ENCODE results near the gene ATG10. TPM values are rescaled to one million over a fixed set of nuclear protein-coding genes. Genes with fewer than 3 reads are reported as not detected.

ATG10 gene
- total and polyA plus RNA-seq, 9 donors = 2.6 to 7.8 (median 4.6) TPM

- no peaks in the 10 kb centered on the region for H3K4me1 ChIP-seq (ENCODE audit: insufficient read depth)
Observed at GRCh38 chr5:82091617-82092016, 119.8 kb downstream of the ATG10 start.

GRCh38 chr5:82095536-82095935, 123.7 kb downstream of the ATG10 start:
- 92 to 98% (median 93%) methylated on average over 2 of the region's 2 CpGs for WGBS, 3 donors
- H3K4me1 ChIP-seq (ENCODE audit: insufficient read depth) = no peaks in the 10 kb centered on the region
- intact Hi-C loops (cut with DNase I) = no loop called here
- no peaks in the 10 kb centered on the region for H3K36me3 ChIP-seq
- no peak for TF ChIP-seq CTCF (IDR thresholded peaks at IDR 0.05)
- TF ChIP-seq POLR2A (IDR thresholded peaks at IDR 0.05) = no peak
- TF ChIP-seq EP300 (IDR thresholded peaks at IDR 0.05) = no peak
- peaks cover 0 to 2% of the 10 kb centered on the region in 2 donors for H3K9me3 ChIP-seq
- H3K4me3 ChIP-seq = no peak overlapping the region
- DNase-seq = no peak
- no peaks in the 10 kb centered on the region for H3K27me3 ChIP-seq
- H3K27ac ChIP-seq = no peak overlapping the region

More at GRCh38 chr5:82091617-82092016, 119.8 kb downstream of the ATG10 start:
- intact Hi-C loops (cut with DNase I) = no loop called here
- Histone ChIP-seq H3K9me3 (peaks cover 0 to 2% of the 10 kb centered on the region in 2 donors), H3K4me3 (no peak overlapping the region), H3K36me3 (no peaks in the 10 kb centered on the region), H3K27ac (no peak overlapping the region), H3K27me3 (no peaks in the 10 kb centered on the region)
- DNase-seq = no peak
- WGBS, 3 donors = 80 to 85% (median 82%) methylated on average over 1 of the region's 1 CpG
- TF ChIP-seq POLR2A (IDR thresholded peaks at IDR 0.05) = no peak
- TF ChIP-seq EP300 (IDR thresholded peaks at IDR 0.05) = no peak

- H3K4me1 ChIP-seq (ENCODE audit: insufficient read depth) = no peaks in the 10 kb centered on the region
- intact Hi-C loops (cut with DNase I) = no loop called here
- H3K27ac ChIP-seq = no peak overlapping the region
Observed at GRCh38 chr5:82096249-82096648, 124.4 kb downstream of the ATG10 start.

GRCh38 chr5:82100303-82101077, 128.7 kb downstream of the ATG10 start:
- WGBS, 3 donors = 93 to 98% (median 95%) methylated on average over 2 of the region's 2 CpGs
- intact Hi-C loops (cut with DNase I) = no loop called here
- TF ChIP-seq POLR2A (IDR thresholded peaks at IDR 0.05) = no peak
- H3K4me1 ChIP-seq (ENCODE audit: insufficient read depth) = no peaks in the 10 kb centered on the region
- DNase-seq = no peak
- no peak overlapping the region for H3K4me3 ChIP-seq
- H3K9me3 ChIP-seq = no peaks in the 10 kb centered on the region
- no peaks in the 10 kb centered on the region for H3K27me3 ChIP-seq
- H3K36me3 ChIP-seq = no peaks in the 10 kb centered on the region
- H3K27ac ChIP-seq = no peak overlapping the region

More at GRCh38 chr5:82096249-82096648, 124.4 kb downstream of the ATG10 start:
- DNase-seq = no peak
- Histone ChIP-seq H3K27me3 (no peaks in the 10 kb centered on the region), H3K4me3 (no peak overlapping the region), H3K36me3 (no peaks in the 10 kb centered on the region), H3K9me3 (peaks cover 0 to 2% of the 10 kb centered on the region in 2 donors)
- TF ChIP-seq EP300 (IDR thresholded peaks at IDR 0.05) (no peak), CTCF (IDR thresholded peaks at IDR 0.05) (no peak), POLR2A (IDR thresholded peaks at IDR 0.05) (no peak)

GRCh38 chr5:82104872-82105271, 133.0 kb downstream of the ATG10 start:
- Histone ChIP-seq H3K27me3 (no peaks in the 10 kb centered on the region), H3K9me3 (no peaks in the 10 kb centered on the region), H3K36me3 (no peaks in the 10 kb centered on the region), H3K4me1 (ENCODE audit: insufficient read depth) (peaks cover 3% of the 10 kb centered on the region), H3K4me3 (no peak overlapping the region), H3K27ac (no peak overlapping the region)
- TF ChIP-seq POLR2A (IDR thresholded peaks at IDR 0.05) (no peak), EP300 (IDR thresholded peaks at IDR 0.05) (no peak), CTCF (IDR thresholded peaks at IDR 0.05) (no peak)
- WGBS, 3 donors = 96 to 98% (median 97%) methylated on average over 4 of the region's 4 CpGs
- intact Hi-C loops (cut with DNase I) = no loop called here
- no peak for DNase-seq
